ENCODE data around the gene NAV3. TPM values are rescaled to one million over a fixed set of nuclear protein-coding genes. Genes with fewer than 3 reads are reported as not detected.

Gene NAV3
- total RNA-seq, 1 experiment from 2014 or later = 3.0 TPM

DNA sequence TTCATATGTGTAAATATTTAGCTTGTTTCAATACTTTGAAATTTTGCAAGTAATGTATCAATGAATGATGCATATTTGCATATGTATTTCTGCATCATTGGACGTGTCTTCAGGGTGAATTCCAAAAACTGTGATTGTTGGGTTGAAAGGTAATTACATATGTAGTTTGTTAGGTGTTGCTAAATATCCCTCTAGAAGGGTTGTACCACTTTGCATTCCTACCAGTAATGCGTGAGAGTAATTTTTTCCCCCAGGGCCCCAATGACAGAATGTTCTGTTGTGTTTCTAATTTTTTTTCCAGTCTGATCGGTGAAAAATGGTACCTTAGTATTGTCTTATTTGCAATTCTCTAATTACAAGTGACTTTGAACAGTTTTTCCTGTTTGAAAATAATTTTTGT, 408.9 kb downstream of the NAV3 start:
- Histone ChIP-seq H3K27me3 (ENCODE audit: insufficient read depth, low read length) (no peaks in the 10 kb centered on the region), H3K4ac (ENCODE audit: low read depth, low read length) (no peak overlapping the region), H3K14ac (ENCODE audit: insufficient read depth, low read length) (no peak overlapping the region), H3K9ac (ENCODE audit: extremely low read depth, insufficient read length, low read length) (no peak overlapping the region), H3K79me2 (ENCODE audit: insufficient read depth, low read length) (no peaks in the 10 kb centered on the region), H4K20me1 (ENCODE audit: control insufficient read depth, insufficient read depth, insufficient read length) (no peaks in the 10 kb centered on the region), H2BK12ac (ENCODE audit: insufficient read length, low read depth, low read length) (no peak overlapping the region), H2AK5ac (ENCODE audit: insufficient read length, low read length) (no peak overlapping the region), H2BK120ac (ENCODE audit: low read depth, low read length, poor library complexity, severe bottlenecking) (no peak overlapping the region), H3K18ac (ENCODE audit: insufficient read length, low read depth, low read length) (no peak overlapping the region), H2BK5ac (ENCODE audit: insufficient read length, low read length) (no peak overlapping the region), H3K4me2 (ENCODE audit: insufficient read depth, insufficient read length, low read length) (no peak overlapping the region), H3K23ac (ENCODE audit: insufficient read length, low read depth, low read length) (no peak overlapping the region), H3K23me2 (ENCODE audit: insufficient read length, low read depth, low read length, poor library complexity, severe bottlenecking) (no peaks in the 10 kb centered on the region), H3K27ac (ENCODE audit: insufficient read length, low read depth, low read length) (no peak overlapping the region), H2AFZ (ENCODE audit: low read length) (no peak overlapping the region), H3K9me3 (ENCODE audit: control insufficient read depth, low read depth, low read length) (no peaks in the 10 kb centered on the region), H3T11ph (ENCODE audit: low read length) (no peak overlapping the region), H3K56ac (ENCODE audit: insufficient read length, low read depth, low read length) (no peak overlapping the region), H4K8ac (replicated peaks; ENCODE audit: insufficient read length, low read depth, low read length) (no peak overlapping the region), H4K5ac (ENCODE audit: insufficient read length, low read depth, low read length) (no peak overlapping the region), H2BK20ac (ENCODE audit: low read depth, low read length, poor library complexity, severe bottlenecking) (no peak overlapping the region), H2BK15ac (ENCODE audit: low read depth, low read length) (no peak overlapping the region), H3K4me1 (ENCODE audit: insufficient read depth, low read length) (peaks cover 13% of the 10 kb centered on the region), H3K79me1 (ENCODE audit: insufficient read depth, low read depth, low read length, poor library complexity, severe bottlenecking) (no peaks in the 10 kb centered on the region), H4K91ac (ENCODE audit: insufficient read length, low read depth, low read length) (no peak overlapping the region)
- Mint-ChIP-seq H3K27me3 (ENCODE audit: low read depth) (no peaks in the 10 kb centered on the region), H3K4me3 (no peak overlapping the region), H3K9me3 (no peaks in the 10 kb centered on the region), H3K27ac (0 out of 7 replicates have a peak overlapping the region, but pooled peaks of 1 of the 3 experiments have one; percentile 17), H3K4me1 (peaks cover 40 to 46% of the 10 kb centered on the region in 2 experiments), H3K36me3 (ENCODE audit: insufficient read depth in 1 of 3, low read depth in 3 of 3) (no peaks in the 10 kb centered on the region; a peak in 1 of 7 replicates)
- TF ChIP-seq CTCF (conservative IDR thresholded peaks at IDR 0.05) = no peak
- no CpG with 5 or more reads among the region's 3 CpGs for WGBS (ENCODE audit: extremely low coverage, insufficient read length, low lambda C conversion rate)
- DNase-seq = no peak
